ENCODE measurements around the gene SND1.

Gene SND1

DNA sequence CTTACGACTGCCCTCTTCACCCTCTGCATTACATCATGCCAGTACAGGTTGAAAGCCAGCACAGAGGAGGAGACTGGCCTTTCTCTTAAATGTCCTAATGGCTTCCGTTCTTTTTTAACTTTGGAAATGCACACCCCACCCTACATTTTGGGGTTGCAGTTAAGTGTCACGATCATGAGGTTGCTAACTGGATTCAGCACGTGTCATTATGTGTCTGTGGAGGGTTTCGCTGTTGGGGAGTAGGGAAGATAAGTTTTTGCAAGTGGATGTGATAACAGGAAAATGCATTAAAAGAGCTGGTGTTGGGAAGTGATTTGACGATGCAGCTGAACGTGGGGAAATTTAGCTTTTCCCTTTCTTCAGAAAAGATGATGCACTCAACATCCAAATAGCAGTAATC lies 243.4 kb downstream of the SND1 start:
- H4K20me1 ChIP-seq (ENCODE audit: insufficient read depth, low read length): no peaks in the 10 kb centered on the region
- no peak overlapping the region for H3K4me2 ChIP-seq (ENCODE audit: low read length)
- H3K36me3 ChIP-seq (ENCODE audit: insufficient read depth, low read length): peaks cover 65% of the 10 kb centered on the region
- no peaks in the 10 kb centered on the region for H3K27me3 ChIP-seq (ENCODE audit: insufficient read depth, low read length)
- no peak overlapping the region for H2AFZ ChIP-seq (ENCODE audit: low read length)
- H3K27ac ChIP-seq (ENCODE audit: low read depth, low read length, poor library complexity, severe bottlenecking): no peak overlapping the region
- no peaks in the 10 kb centered on the region for H3F3A ChIP-seq (ENCODE audit: insufficient read depth, low read length)
- H3K9me2 ChIP-seq (ENCODE audit: low read depth, low read length): no peaks in the 10 kb centered on the region
- H3K79me2 ChIP-seq (ENCODE audit: insufficient read depth, low read length): no peaks in the 10 kb centered on the region
- no peaks in the 10 kb centered on the region for H3K9me3 ChIP-seq (ENCODE audit: low read length)
- H3K9ac ChIP-seq (ENCODE audit: low read length): no peak overlapping the region
- TF ChIP-seq, protein P1, sequence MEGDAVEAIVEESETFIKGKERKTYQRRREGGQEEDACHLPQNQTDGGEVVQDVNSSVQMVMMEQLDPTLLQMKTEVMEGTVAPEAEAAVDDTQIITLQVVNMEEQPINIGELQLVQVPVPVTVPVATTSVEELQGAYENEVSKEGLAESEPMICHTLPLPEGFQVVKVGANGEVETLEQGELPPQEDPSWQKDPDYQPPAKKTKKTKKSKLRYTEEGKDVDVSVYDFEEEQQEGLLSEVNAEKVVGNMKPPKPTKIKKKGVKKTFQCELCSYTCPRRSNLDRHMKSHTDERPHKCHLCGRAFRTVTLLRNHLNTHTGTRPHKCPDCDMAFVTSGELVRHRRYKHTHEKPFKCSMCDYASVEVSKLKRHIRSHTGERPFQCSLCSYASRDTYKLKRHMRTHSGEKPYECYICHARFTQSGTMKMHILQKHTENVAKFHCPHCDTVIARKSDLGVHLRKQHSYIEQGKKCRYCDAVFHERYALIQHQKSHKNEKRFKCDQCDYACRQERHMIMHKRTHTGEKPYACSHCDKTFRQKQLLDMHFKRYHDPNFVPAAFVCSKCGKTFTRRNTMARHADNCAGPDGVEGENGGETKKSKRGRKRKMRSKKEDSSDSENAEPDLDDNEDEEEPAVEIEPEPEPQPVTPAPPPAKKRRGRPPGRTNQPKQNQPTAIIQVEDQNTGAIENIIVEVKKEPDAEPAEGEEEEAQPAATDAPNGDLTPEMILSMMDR (IDR thresholded peaks at IDR 0.05; ENCODE audit: low read length): no peak
- TF ChIP-seq EZH2 (IDR thresholded peaks at IDR 0.05; ENCODE audit: borderline replicate concordance, low read length): no peak
- no peaks in the 10 kb centered on the region for H3K4me1 ChIP-seq (ENCODE audit: insufficient read depth, low read length, severe bottlenecking)
- no peak overlapping the region for H3K4me3 ChIP-seq (ENCODE audit: low read depth, low read length, poor library complexity, severe bottlenecking)

DNA sequence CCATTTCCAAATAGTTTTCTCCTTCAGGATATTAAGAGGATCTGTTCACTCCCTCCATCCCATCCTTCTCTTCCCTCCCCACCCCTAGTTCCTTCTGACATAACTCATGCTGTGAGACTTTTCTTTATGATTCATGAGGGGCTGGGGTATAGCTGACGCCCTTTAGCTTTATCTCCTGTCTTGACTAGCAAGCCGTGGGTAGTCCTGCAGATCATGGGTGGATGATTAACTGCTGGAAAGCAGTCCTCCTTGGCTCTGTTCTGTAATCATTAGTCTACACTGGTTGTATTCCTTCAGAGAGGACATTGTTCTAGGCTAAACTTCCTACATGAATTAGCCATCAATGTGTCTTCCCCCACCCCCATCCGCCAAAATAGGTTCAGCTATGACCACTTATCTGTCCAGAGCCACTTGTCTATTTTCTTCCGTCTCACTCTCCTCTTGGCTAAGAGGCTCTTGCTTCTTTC lies 243.9 kb downstream of the SND1 start:
- Histone ChIP-seq H3F3A (ENCODE audit: insufficient read depth, low read length) (no peaks in the 10 kb centered on the region), H3K36me3 (ENCODE audit: insufficient read depth, low read length) (peaks cover 62% of the 10 kb centered on the region), H3K27ac (ENCODE audit: low read depth, low read length, poor library complexity, severe bottlenecking) (no peak overlapping the region), H3K79me2 (ENCODE audit: insufficient read depth, low read length) (no peaks in the 10 kb centered on the region), H3K9ac (ENCODE audit: low read length) (no peak overlapping the region), H3K27me3 (ENCODE audit: insufficient read depth, low read length) (no peaks in the 10 kb centered on the region), H3K4me2 (ENCODE audit: low read length) (no peak overlapping the region), H3K9me3 (ENCODE audit: low read length) (no peaks in the 10 kb centered on the region), H3K4me3 (ENCODE audit: low read depth, low read length, poor library complexity, severe bottlenecking) (no peak overlapping the region), H4K20me1 (ENCODE audit: insufficient read depth, low read length) (no peaks in the 10 kb centered on the region), H2AFZ (ENCODE audit: low read length) (no peak overlapping the region), H3K4me1 (ENCODE audit: insufficient read depth, low read length, severe bottlenecking) (no peaks in the 10 kb centered on the region), H3K9me2 (ENCODE audit: low read depth, low read length) (no peaks in the 10 kb centered on the region)
- TF ChIP-seq, protein P1 (IDR thresholded peaks at IDR 0.05; ENCODE audit: low read length): no peak
- no peak for TF ChIP-seq EZH2 (IDR thresholded peaks at IDR 0.05; ENCODE audit: borderline replicate concordance, low read length)

DNA sequence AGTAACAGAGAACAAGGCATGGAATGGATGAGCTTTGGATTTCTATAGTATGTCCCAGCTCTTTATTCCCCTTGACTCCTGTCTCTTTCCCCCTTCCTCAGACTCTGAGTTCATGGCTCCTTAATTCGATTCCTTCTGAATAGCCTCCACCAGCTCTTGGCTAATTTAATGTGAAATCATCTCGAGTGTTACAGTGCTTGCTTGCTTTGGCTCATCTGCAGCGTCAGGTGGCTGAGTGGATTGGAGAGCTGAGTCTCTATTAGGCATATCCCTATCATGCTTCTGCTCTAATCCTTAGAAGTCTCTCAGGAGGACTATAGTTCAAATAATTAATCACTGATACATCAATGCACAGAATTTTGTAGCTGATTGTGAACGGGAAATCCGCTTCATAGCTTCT lies 244.7 kb downstream of the SND1 start:
- Histone ChIP-seq H3K9me3 (ENCODE audit: low read length) (no peaks in the 10 kb centered on the region), H4K20me1 (ENCODE audit: insufficient read depth, low read length) (no peaks in the 10 kb centered on the region), H2AFZ (ENCODE audit: low read length) (no peak overlapping the region), H3F3A (ENCODE audit: insufficient read depth, low read length) (no peaks in the 10 kb centered on the region), H3K4me3 (ENCODE audit: low read depth, low read length, poor library complexity, severe bottlenecking) (no peak overlapping the region), H3K27ac (ENCODE audit: low read depth, low read length, poor library complexity, severe bottlenecking) (no peak overlapping the region), H3K27me3 (ENCODE audit: insufficient read depth, low read length) (no peaks in the 10 kb centered on the region), H3K79me2 (ENCODE audit: insufficient read depth, low read length) (no peaks in the 10 kb centered on the region), H3K4me1 (ENCODE audit: insufficient read depth, low read length, severe bottlenecking) (peaks cover 6% of the 10 kb centered on the region), H3K4me2 (ENCODE audit: low read length) (no peak overlapping the region), H3K9me2 (ENCODE audit: low read depth, low read length) (no peaks in the 10 kb centered on the region), H3K36me3 (ENCODE audit: insufficient read depth, low read length) (peaks cover 55% of the 10 kb centered on the region), H3K9ac (ENCODE audit: low read length) (no peak overlapping the region)
- TF ChIP-seq EZH2 (IDR thresholded peaks at IDR 0.05; ENCODE audit: borderline replicate concordance, low read length): no peak
- TF ChIP-seq, protein P1 (IDR thresholded peaks at IDR 0.05; ENCODE audit: low read length): no peak

Measured in OCI-LY1 (cell line).